GM18499 (cell line): Measurements from ENCODE around the gene PREPL.
"Not testable (repeated sequence)": the region's sequence is repeated elsewhere in the genome, so short reads cannot be mapped to it uniquely, and the experiment has no call there.

ENCODE experiments used
- ATAC-seq: cut with Tn5 transposase; IDR thresholded peaks from one replicate; pipeline ENCODE4 v1.9.1; 2021; ENCODE audit warnings: moderate number of reproducible peaks; ENCODE audit not compliant: insufficient read depth, unreplicated experiment

PREPL gene

GRCh38 chr2:44361330-44362206, at the start of gene PREPL, which contains the start of gene CAMKMT:
Gene PREPL (minus strand): TSS chr2:44361494. CDS start chr2:44346342, 15,152 bp downstream.
Gene CAMKMT (plus strand): TSS chr2:44361947.
- peak; percentile 63 for ATAC-seq

DNA sequence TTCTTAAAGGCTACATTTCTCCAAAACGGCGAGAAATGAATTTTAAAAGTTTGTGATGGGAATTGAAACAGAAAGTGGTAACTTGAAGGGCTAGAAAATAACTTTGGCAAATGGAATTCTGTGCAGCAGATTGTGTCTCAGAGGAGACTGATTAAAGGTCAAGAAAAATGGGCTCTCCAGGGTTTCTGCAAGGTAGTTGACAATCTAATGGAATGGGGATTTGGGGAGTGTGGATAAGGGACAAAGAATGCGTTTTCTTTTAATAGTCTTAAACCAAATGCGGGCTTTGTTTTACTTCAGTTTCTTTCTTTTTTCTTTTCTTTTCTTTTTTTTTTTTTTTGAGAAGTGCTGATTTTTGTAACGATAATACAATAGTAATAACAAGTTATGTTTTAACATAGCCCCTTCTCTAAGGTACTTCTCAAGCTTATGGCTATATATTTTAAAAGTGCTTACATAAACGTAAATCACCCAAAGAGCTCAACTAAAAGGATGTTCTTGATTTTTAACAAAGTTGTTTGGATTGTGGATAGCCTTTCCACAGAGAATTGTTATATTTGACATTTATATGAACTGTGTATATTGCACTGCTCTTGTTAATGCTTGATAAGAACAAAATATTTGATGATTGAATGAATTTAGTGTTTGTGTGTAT, 37.1 kb upstream of the PREPL start:
- no peak for ATAC-seq

GRCh38 chr2:44397447-44398175, 36.3 kb upstream of the PREPL start:
- ATAC-seq = no peak

GRCh38 chr2:44392338-44392943, 31.1 kb upstream of the PREPL start:
- no peak for ATAC-seq

DNA sequence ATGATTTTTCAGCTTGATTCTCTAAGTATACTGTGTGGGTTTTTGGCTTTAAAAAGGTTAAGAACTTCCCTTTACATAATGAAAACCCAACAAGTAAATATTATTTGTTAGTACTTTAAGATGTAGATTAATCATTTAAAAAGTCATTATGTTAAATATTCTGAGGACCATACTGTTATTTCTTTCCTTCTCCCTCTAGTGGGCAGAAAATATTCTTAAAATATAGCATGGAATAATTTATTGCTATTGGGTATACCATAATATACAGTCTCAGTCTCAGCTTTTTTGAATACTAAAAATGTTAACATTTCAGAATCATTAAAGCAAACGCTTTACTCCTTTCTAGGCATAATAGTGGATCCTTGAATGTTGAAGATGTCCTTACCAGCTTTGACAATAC, 28.6 kb upstream of the PREPL start:
- ATAC-seq = no peak

DNA sequence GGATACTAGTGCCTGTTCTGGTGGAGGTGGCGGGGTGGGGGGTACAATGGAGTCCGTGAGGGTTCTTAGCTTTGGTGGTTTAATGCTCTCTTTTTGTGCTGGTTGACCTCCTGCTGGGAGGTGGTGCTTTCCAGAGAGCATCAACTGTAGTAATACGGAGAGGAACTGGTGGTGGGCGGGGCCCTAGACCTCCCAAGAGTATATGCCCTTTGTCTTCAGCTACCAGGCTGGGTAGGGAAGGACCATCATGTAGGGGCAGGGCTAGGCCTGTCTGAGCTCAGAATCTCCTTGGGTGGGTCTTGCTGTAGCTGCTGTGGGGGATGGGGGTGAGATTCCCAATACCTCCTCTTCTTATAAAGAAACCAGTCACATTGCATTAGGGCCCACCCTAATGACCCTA, 27.6 kb upstream of the PREPL start:
- no peak for ATAC-seq

DNA sequence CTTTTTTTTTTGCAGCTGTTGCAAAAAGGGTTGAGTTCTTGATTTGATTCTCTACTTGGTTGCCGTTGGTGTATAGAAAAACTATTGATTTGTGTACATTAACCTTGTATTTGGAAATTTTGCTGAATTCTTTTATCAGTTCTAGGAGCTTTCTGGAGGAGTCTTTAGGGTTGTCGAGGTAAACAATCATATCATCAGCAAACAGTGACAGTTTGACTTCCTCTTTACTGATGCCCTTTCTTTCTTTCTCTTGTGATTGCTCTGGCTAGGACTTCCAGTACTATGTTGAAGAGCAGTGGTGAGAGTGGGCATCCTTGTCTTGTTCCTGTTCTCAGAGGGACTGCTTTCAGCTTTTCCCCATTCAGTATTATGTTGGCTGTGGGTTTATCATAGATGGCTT, 23.9 kb upstream of the PREPL start:
- not testable (repeated sequence) for ATAC-seq

DNA sequence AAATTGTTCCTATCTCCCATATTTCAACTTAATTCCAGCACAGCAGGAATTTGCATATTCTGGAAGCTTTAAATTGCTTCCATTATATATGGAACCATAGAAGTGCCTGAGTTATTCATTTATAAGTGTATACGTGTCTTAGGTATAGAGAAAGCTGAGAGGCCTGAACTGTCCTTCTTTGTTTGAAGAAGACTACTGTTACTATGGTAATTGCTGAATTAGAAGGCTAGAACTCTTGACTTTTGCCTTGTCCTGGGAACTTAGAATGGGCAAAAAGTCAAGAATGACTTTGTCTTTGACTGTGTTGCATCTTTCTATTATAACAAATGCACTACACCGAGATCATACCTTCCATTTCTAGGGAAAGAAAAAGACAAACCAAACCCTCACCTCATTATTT, 16.2 kb upstream of the PREPL start:
- ATAC-seq = no peak

DNA sequence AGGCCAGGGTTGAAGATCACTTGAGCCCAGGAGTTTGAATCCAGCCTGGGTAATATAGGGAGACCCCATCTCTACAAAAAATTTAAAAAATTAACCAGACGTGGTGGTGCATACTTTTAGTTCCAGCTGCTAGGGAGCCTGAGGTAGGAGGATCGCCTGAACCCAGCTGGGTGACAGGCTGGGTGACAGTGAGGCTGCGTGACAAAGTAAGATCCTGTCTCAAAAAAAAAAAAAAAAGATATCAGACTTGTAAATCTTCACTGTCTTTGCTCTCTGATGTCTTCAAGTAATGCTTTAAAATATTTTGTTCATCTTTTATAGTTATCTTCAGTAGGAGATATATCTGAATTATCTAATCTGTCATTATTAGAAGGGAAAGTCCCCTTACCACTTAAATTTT, 11.0 kb upstream of the PREPL start:
- ATAC-seq = no peak

GRCh38 chr2:44371445-44371844, 10.2 kb upstream of the PREPL start:
- ATAC-seq = no peak

DNA sequence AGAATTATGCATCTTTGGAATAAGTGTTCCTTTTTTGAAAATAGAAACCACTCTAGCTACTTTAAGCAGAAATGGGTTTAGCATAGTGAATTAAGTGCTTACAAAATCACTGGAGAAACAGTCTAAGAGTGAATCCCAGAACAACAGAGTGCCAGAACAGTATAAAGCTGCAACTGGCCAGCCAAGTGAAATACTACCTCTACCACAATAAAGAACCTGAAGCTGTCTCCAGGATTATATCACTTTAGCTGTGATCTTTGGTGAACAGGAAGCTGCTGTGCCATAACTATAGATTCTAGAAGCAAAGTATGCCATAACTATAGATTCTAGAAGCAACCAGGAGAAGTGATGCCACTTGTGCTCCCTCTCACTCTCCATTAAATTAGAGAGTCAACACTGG, 8.1 kb upstream of the PREPL start:
- no peak for ATAC-seq

- ATAC-seq = no peak
Observed at GRCh38 chr2:44367591-44367990, 6.3 kb upstream of the PREPL start.

DNA sequence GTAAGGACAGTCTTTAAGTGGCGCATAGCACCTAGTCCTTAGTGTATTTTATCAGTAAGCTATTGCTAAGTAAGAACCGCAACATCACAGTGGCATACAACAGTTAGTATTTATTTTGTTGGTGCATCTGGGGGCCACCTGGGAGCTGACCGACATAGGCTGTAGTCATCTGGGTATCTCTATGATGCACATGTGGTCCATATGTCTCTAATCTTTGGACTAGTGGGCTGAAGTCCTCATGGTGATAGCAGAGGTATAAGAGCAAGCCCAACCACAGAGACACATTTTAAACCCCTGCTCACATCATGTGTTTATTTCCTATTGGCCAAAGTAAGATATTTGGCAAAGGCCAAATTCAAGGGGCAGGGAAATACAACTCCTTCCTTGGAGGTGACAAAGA, 3.3 kb upstream of the PREPL start:
- ATAC-seq = no peak

- ATAC-seq = no peak
Observed at GRCh38 chr2:44362207-44363015, 1.1 kb upstream of the PREPL start.

DNA sequence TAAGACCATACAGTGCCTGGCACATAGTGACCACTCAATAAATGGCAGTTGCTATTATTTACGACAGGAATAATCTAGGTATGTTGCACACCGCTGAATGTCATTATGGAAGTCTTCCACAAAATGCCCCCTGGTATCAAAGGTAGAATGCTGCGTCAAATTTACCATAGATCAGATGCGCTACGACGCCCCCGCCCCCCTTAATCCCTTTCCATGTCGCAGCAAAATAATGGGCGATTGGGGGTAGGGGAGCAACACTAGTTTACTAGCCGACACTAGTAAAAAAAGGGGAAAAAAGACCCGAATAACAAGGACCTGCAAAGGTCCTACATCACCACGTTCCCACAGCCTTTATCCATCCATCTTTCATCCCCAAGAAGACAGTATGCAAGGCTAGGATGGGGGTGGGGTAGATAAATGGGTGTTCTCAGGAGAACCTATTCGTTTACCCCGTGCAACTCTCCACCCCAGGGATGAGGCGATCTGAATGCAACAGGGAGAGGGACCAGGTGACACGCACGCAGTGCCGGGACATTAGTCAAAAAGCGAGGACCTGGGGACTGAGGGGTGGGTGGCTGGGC, 455 bp downstream of the PREPL start:
- no peak for ATAC-seq

DNA sequence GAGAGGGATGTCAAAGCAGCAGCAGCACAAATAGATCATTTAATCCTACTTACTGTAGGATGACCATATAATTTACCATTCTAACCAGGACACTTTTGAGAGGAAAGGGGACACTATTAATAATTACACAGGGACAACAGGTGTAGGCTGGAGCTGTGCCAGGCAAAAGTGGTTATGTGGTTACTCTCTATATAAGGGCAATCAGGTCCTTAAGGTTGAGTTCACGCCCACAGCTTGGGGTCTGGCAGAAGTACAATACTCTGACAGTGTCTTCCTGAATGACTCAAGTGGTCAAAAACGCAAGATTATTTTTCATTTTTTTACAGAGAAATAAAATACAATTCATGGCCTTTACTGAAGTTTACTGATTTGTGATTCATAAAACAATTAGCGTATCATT, 2.8 kb downstream of the PREPL start:
- ATAC-seq = no peak

GRCh38 chr2:44354761-44355160, 6.5 kb downstream of the PREPL start:
- ATAC-seq = no peak

- ATAC-seq = no peak
Observed at GRCh38 chr2:44352510-44352909, 8.8 kb downstream of the PREPL start.

DNA sequence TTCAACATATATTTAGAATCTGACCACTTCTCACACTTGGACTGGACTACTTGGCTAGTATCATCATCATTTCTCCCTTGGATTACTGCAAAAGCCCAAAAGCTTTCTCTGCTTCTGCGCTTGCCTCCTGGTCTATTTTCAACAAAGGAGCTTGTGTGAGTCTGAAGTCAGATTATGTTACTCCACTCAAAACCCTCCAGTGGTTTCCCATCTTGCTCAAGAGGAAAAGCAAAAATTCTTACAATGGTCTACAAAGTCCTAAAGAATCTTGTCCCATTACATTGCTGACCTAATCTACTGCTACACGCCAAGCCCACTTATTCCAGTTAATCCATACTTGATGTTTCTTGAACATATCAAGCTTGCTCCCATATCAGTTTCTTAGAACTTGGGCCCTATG, 9.6 kb downstream of the PREPL start:
- ATAC-seq = no peak
